ENCODE data around the gene AP2A2.
A peak's percentile ranks its signal among the peaks of the same experiment; 100 is the strongest.

Gene AP2A2

GRCh38 chr11:1039481-1040427, 114.1 kb downstream of the AP2A2 start:
- DNase-seq (ENCODE audit: low read depth in 2 of 3, low spot score in 1 of 3) = no peak

- DNase-seq (ENCODE audit: low read depth in 2 of 3, low spot score in 1 of 3) = no peak
These were observed 114.9 kb downstream of the AP2A2 start for GRCh38 chr11:1040428-1041148.

- DNase-seq (ENCODE audit: low read depth in 2 of 3, low spot score in 1 of 3) = no peak
These were observed 115.4 kb downstream of the AP2A2 start for GRCh38 chr11:1041149-1041467.

- no peak for DNase-seq (ENCODE audit: low read depth in 2 of 3, low spot score in 1 of 3)
These were observed 115.8 kb downstream of the AP2A2 start for GRCh38 chr11:1041471-1041870.

- DNase-seq (ENCODE audit: low read depth in 2 of 3, low spot score in 1 of 3) = no peak
These were observed 116.4 kb downstream of the AP2A2 start for GRCh38 chr11:1041936-1042608.

GRCh38 chr11:1042626-1043562, 117.2 kb downstream of the AP2A2 start:
- DNase-seq (ENCODE audit: low read depth in 2 of 3, low spot score in 1 of 3) = no peak

GRCh38 chr11:1043563-1044096, 118.0 kb downstream of the AP2A2 start:
- DNase-seq (ENCODE audit: low read depth in 2 of 3, low spot score in 1 of 3) = no peak

GRCh38 chr11:1044160-1044559, 118.5 kb downstream of the AP2A2 start:
- DNase-seq (ENCODE audit: low read depth in 2 of 3, low spot score in 1 of 3) = no peak

- no peak for DNase-seq (ENCODE audit: low read depth in 2 of 3, low spot score in 1 of 3)
These were observed 122.0 kb downstream of the AP2A2 start for GRCh38 chr11:1047595-1048156.

GRCh38 chr11:1048375-1049070, 122.9 kb downstream of the AP2A2 start:
- no peak for DNase-seq (ENCODE audit: low read depth in 2 of 3, low spot score in 1 of 3)

- DNase-seq (ENCODE audit: low read depth in 2 of 3, low spot score in 1 of 3) = no peak
These were observed 123.4 kb downstream of the AP2A2 start for GRCh38 chr11:1049071-1049405.

GRCh38 chr11:1049431-1049891, 123.8 kb downstream of the AP2A2 start:
- DNase-seq (ENCODE audit: low read depth in 2 of 3, low spot score in 1 of 3) = no peak

GRCh38 chr11:1049911-1050580, 124.4 kb downstream of the AP2A2 start:
- DNase-seq (ENCODE audit: low read depth in 2 of 3, low spot score in 1 of 3) = no peak

GRCh38 chr11:1050581-1051355, 125.1 kb downstream of the AP2A2 start:
- peak; percentile 52 to 63 (median 63) for DNase-seq (ENCODE audit: low read depth in 2 of 3, low spot score in 1 of 3)

- no peak for DNase-seq (ENCODE audit: low read depth in 2 of 3, low spot score in 1 of 3)
These were observed 125.9 kb downstream of the AP2A2 start for GRCh38 chr11:1051356-1052132.

GRCh38 chr11:1052133-1053011, 126.7 kb downstream of the AP2A2 start:
- DNase-seq (ENCODE audit: low read depth in 2 of 3, low spot score in 1 of 3) = no peak
